Measurements from ENCODE around the gene STK39.

STK39 gene

DNA sequence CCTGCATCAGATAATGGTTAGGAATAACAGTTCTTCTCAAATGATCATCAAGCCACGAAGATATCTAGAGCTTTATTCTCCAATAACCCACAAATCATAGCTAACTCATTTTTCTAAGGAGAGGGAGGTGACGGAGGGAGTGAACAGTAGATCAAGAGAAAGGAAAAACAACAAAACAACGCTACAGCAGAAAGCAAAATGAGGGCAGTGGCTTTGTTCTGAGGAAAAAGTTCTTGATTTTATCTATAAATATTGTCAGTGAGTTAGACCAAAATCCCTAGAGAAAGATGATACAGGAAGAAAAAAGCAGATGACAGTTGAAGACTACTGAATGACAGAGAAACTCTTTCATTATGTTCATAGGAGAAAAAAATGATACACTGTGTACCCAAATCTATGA lies 71.0 kb downstream of the STK39 start:
- Histone ChIP-seq H4K20me1 (ENCODE audit: control insufficient read depth, insufficient read depth, low read depth, low read length) (no peaks in the 10 kb centered on the region), H3K9me2 (replicated peaks; ENCODE audit: control insufficient read depth, low read length) (no peaks in the 10 kb centered on the region), H3K4me2 (ENCODE audit: low read length) (no peak overlapping the region), H3K4me3 (ENCODE audit: low read length) (no peak overlapping the region), H3K36me3 (ENCODE audit: control insufficient read depth, low read length) (peaks cover 4% of the 10 kb centered on the region; the same call in 1 of the 2 replicates), H3K9me3 (ENCODE audit: control insufficient read depth, insufficient read depth, low read length) (no peaks in the 10 kb centered on the region), H3K27ac (ENCODE audit: low read depth, low read length) (no peak overlapping the region), H3K27me3 (ENCODE audit: control insufficient read depth, low read length) (no peaks in the 10 kb centered on the region), H3K79me2 (ENCODE audit: control insufficient read depth, low read length) (0 out of 2 replicates have a peak, but pooled peaks cover 4% of the 10 kb centered on the region), H3K4me1 (ENCODE audit: control insufficient read depth, low read length) (peaks cover 22% of the 10 kb centered on the region), H3F3A (ENCODE audit: control insufficient read depth, insufficient read depth) (no peaks in the 10 kb centered on the region)
- TF ChIP-seq EZH2phosphoT487 (IDR thresholded peaks at IDR 0.05; ENCODE audit: borderline replicate concordance, low read length): no peak
- TF ChIP-seq, protein P1, sequence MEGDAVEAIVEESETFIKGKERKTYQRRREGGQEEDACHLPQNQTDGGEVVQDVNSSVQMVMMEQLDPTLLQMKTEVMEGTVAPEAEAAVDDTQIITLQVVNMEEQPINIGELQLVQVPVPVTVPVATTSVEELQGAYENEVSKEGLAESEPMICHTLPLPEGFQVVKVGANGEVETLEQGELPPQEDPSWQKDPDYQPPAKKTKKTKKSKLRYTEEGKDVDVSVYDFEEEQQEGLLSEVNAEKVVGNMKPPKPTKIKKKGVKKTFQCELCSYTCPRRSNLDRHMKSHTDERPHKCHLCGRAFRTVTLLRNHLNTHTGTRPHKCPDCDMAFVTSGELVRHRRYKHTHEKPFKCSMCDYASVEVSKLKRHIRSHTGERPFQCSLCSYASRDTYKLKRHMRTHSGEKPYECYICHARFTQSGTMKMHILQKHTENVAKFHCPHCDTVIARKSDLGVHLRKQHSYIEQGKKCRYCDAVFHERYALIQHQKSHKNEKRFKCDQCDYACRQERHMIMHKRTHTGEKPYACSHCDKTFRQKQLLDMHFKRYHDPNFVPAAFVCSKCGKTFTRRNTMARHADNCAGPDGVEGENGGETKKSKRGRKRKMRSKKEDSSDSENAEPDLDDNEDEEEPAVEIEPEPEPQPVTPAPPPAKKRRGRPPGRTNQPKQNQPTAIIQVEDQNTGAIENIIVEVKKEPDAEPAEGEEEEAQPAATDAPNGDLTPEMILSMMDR (IDR thresholded peaks at IDR 0.05; ENCODE audit: low read depth, low read length, poor library complexity, severe bottlenecking): no peak

GRCh38 chr2:168175469-168175868 lies 71.9 kb downstream of the STK39 start:
- Histone ChIP-seq H3K9me2 (replicated peaks; ENCODE audit: control insufficient read depth, low read length) (no peaks in the 10 kb centered on the region), H3K4me1 (ENCODE audit: control insufficient read depth, low read length) (peaks cover 22% of the 10 kb centered on the region), H3K4me3 (ENCODE audit: low read length) (no peak overlapping the region), H3K79me2 (ENCODE audit: control insufficient read depth, low read length) (0 out of 2 replicates have a peak, but pooled peaks cover 4% of the 10 kb centered on the region), H3K36me3 (ENCODE audit: control insufficient read depth, low read length) (0 out of 2 replicates have a peak, but pooled peaks cover 3% of the 10 kb centered on the region), H3K27ac (ENCODE audit: low read depth, low read length) (no peak overlapping the region), H4K20me1 (ENCODE audit: control insufficient read depth, insufficient read depth, low read depth, low read length) (no peaks in the 10 kb centered on the region), H3K27me3 (ENCODE audit: control insufficient read depth, low read length) (no peaks in the 10 kb centered on the region), H3K4me2 (ENCODE audit: low read length) (no peak overlapping the region), H3F3A (ENCODE audit: control insufficient read depth, insufficient read depth) (no peaks in the 10 kb centered on the region), H3K9me3 (ENCODE audit: control insufficient read depth, insufficient read depth, low read length) (no peaks in the 10 kb centered on the region)
- no peak for TF ChIP-seq EZH2phosphoT487 (IDR thresholded peaks at IDR 0.05; ENCODE audit: borderline replicate concordance, low read length)
- TF ChIP-seq, protein P1 (IDR thresholded peaks at IDR 0.05; ENCODE audit: low read depth, low read length, poor library complexity, severe bottlenecking): no peak

DNA sequence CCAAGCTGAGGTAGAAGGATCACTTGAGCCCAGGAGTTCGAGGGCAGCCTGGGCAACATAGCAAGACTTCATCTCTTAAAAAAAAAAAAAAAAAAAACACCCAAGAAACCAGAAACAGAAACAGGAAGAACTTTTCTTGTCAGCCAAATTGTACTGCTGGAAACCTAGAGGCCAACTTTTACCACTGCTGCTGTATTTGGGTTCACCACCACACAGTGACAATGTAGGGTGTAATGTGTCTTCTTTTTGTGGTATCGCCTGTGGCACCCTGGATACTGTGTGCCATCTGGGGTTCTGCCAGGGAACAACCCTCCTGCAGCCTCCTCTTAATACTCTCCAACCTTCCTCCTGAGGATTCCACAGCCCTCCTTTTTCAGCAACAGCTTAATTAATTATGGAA lies 72.6 kb downstream of the STK39 start:
- Histone ChIP-seq H3F3A (ENCODE audit: control insufficient read depth, insufficient read depth) (no peaks in the 10 kb centered on the region), H3K4me2 (ENCODE audit: low read length) (no peak overlapping the region), H3K4me1 (ENCODE audit: control insufficient read depth, low read length) (peaks cover 22% of the 10 kb centered on the region), H3K36me3 (ENCODE audit: control insufficient read depth, low read length) (0 out of 2 replicates have a peak, but pooled peaks cover 3% of the 10 kb centered on the region), H4K20me1 (ENCODE audit: control insufficient read depth, insufficient read depth, low read depth, low read length) (no peaks in the 10 kb centered on the region), H3K9me3 (ENCODE audit: control insufficient read depth, insufficient read depth, low read length) (no peaks in the 10 kb centered on the region), H3K4me3 (ENCODE audit: low read length) (no peak overlapping the region), H3K27me3 (ENCODE audit: control insufficient read depth, low read length) (no peaks in the 10 kb centered on the region), H3K9me2 (replicated peaks; ENCODE audit: control insufficient read depth, low read length) (no peaks in the 10 kb centered on the region), H3K27ac (ENCODE audit: low read depth, low read length) (no peak overlapping the region), H3K79me2 (ENCODE audit: control insufficient read depth, low read length) (0 out of 2 replicates have a peak, but pooled peaks cover 4% of the 10 kb centered on the region)
- TF ChIP-seq, protein P1 (IDR thresholded peaks at IDR 0.05; ENCODE audit: low read depth, low read length, poor library complexity, severe bottlenecking): no peak
